Measurements from ENCODE around the gene ANKRD55.
"Not testable (repeated sequence)": the region's sequence is repeated elsewhere in the genome, so short reads cannot be mapped to it uniquely, and the experiment has no call there.

ANKRD55 gene

GRCh38 chr5:56206126-56206910 is 26.8 kb downstream of the ANKRD55 start:
- no peak overlapping the region for H3K4me3 ChIP-seq (ENCODE audit: low read depth, low read length)
- no peak for TF ChIP-seq CTCF (conservative IDR thresholded peaks at IDR 0.05; ENCODE audit: low read depth, low read length)
- DNase-seq (ENCODE audit: low read depth): peak; percentile 67

- H3K4me3 ChIP-seq (ENCODE audit: low read depth, low read length); DNase-seq (ENCODE audit: low read depth): not testable (repeated sequence)
Observed at GRCh38 chr5:56203936-56204335, 29.2 kb downstream of the ANKRD55 start.

- peak; percentile 80 for DNase-seq (ENCODE audit: low read depth)
- TF ChIP-seq CTCF (conservative IDR thresholded peaks at IDR 0.05; ENCODE audit: low read depth, low read length): no peak
- H3K4me3 ChIP-seq (ENCODE audit: low read depth, low read length): no peak overlapping the region
Observed at GRCh38 chr5:56202483-56202882, 30.6 kb downstream of the ANKRD55 start.

- DNase-seq (ENCODE audit: low read depth); H3K4me3 ChIP-seq (ENCODE audit: low read depth, low read length): not testable (repeated sequence)
Observed at GRCh38 chr5:56201762-56202261, 31.3 kb downstream of the ANKRD55 start.

GRCh38 chr5:56200971-56201666 is 32.0 kb downstream of the ANKRD55 start:
- H3K4me3 ChIP-seq (ENCODE audit: low read depth, low read length): no peak overlapping the region
- TF ChIP-seq CTCF (conservative IDR thresholded peaks at IDR 0.05; ENCODE audit: low read depth, low read length): peak; percentile 92
- DNase-seq (ENCODE audit: low read depth): peak; percentile 87

- H3K4me3 ChIP-seq (ENCODE audit: low read depth, low read length): no peak overlapping the region
- no peak for DNase-seq (ENCODE audit: low read depth)
- TF ChIP-seq CTCF (conservative IDR thresholded peaks at IDR 0.05; ENCODE audit: low read depth, low read length): no peak
Observed at GRCh38 chr5:56195016-56195415, 38.1 kb downstream of the ANKRD55 start.

GRCh38 chr5:56192246-56192645 is 40.9 kb downstream of the ANKRD55 start:
- no peak for DNase-seq (ENCODE audit: low read depth)
- TF ChIP-seq CTCF (conservative IDR thresholded peaks at IDR 0.05; ENCODE audit: low read depth, low read length): no peak
- no peak overlapping the region for H3K4me3 ChIP-seq (ENCODE audit: low read depth, low read length)

- no peak for TF ChIP-seq CTCF (conservative IDR thresholded peaks at IDR 0.05; ENCODE audit: low read depth, low read length)
- H3K4me3 ChIP-seq (ENCODE audit: low read depth, low read length): no peak overlapping the region
- DNase-seq (ENCODE audit: low read depth): no peak
Observed at GRCh38 chr5:56191656-56192055, 41.5 kb downstream of the ANKRD55 start.

Measured in choroid plexus epithelial cell (primary cell).